ENCODE measurements around the gene MAMDC2. TPM values are rescaled to one million over a fixed set of nuclear protein-coding genes. Genes with fewer than 3 reads are reported as not detected.
A peak's percentile ranks its signal among the peaks of the same experiment; 100 is the strongest.

Gene MAMDC2
- total RNA-seq, 1 experiment from 2014 or later, result 4.6 TPM

GRCh38 chr9:70120834-70121510, 77.3 kb downstream of the MAMDC2 start:
- Histone ChIP-seq H3K14ac (ENCODE audit: insufficient read depth, low read length) (no peak overlapping the region), H2BK5ac (ENCODE audit: insufficient read length, low read length) (no peak overlapping the region), H3K56ac (ENCODE audit: insufficient read length, low read depth, low read length) (no peak overlapping the region), H3K4me1 (ENCODE audit: insufficient read depth, low read length) (peaks cover 3% of the 10 kb centered on the region; the same call in 1 of the 2 replicates), H3K79me2 (ENCODE audit: insufficient read depth, low read length) (no peaks in the 10 kb centered on the region), H3K4me2 (ENCODE audit: insufficient read depth, insufficient read length, low read length) (no peak overlapping the region), H3K18ac (ENCODE audit: insufficient read length, low read depth, low read length) (no peak overlapping the region), H2BK120ac (ENCODE audit: low read depth, low read length, poor library complexity, severe bottlenecking) (no peak overlapping the region), H4K5ac (ENCODE audit: insufficient read length, low read depth, low read length) (no peak overlapping the region), H2AFZ (ENCODE audit: low read length) (no peak overlapping the region), H3K79me1 (ENCODE audit: insufficient read depth, low read depth, low read length, poor library complexity, severe bottlenecking) (no peaks in the 10 kb centered on the region), H2BK20ac (ENCODE audit: low read depth, low read length, poor library complexity, severe bottlenecking) (no peak overlapping the region), H3K4ac (ENCODE audit: low read depth, low read length) (no peak overlapping the region), H3K23ac (ENCODE audit: insufficient read length, low read depth, low read length) (no peak overlapping the region), H3K9me3 (ENCODE audit: control insufficient read depth, low read depth, low read length) (no peaks in the 10 kb centered on the region), H2BK12ac (ENCODE audit: insufficient read length, low read depth, low read length) (no peak overlapping the region), H3K23me2 (ENCODE audit: insufficient read length, low read depth, low read length, poor library complexity, severe bottlenecking) (no peaks in the 10 kb centered on the region), H2AK5ac (ENCODE audit: insufficient read length, low read length) (no peak overlapping the region), H3K27ac (ENCODE audit: insufficient read length, low read depth, low read length) (no peak overlapping the region), H4K8ac (replicated peaks; ENCODE audit: insufficient read length, low read depth, low read length) (no peak overlapping the region), H2BK15ac (ENCODE audit: low read depth, low read length) (no peak overlapping the region), H3K9ac (ENCODE audit: extremely low read depth, insufficient read length, low read length) (no peak overlapping the region), H3K27me3 (ENCODE audit: insufficient read depth, low read length) (no peaks in the 10 kb centered on the region), H4K20me1 (ENCODE audit: control insufficient read depth, insufficient read depth, insufficient read length) (no peaks in the 10 kb centered on the region), H3T11ph (ENCODE audit: low read length) (no peak overlapping the region), H4K91ac (ENCODE audit: insufficient read length, low read depth, low read length) (no peak overlapping the region)
- no peaks in the 10 kb centered on the region for H3K9me3 Mint-ChIP-seq
- TF ChIP-seq CTCF (conservative IDR thresholded peaks at IDR 0.05), result peak; percentile 36; the same call in 2 of the 3 replicates
- no peak overlapping the region for H3K4me3 Mint-ChIP-seq
- no peak for DNase-seq
- no peaks in the 10 kb centered on the region for H3K27me3 Mint-ChIP-seq (ENCODE audit: low read depth)
- H3K27ac Mint-ChIP-seq, result no peak overlapping the region
- peaks cover 22 to 23% of the 10 kb centered on the region in 2 experiments for H3K4me1 Mint-ChIP-seq
- no CpG with 5 or more reads among the region's 5 CpGs for WGBS (ENCODE audit: extremely low coverage, insufficient read length, low lambda C conversion rate)
- H3K36me3 Mint-ChIP-seq (ENCODE audit: insufficient read depth in 1 of 3, low read depth in 3 of 3), result peaks cover 5 to 7% (median 6%) of the 10 kb centered on the region in 3 experiments; a peak in 5 of 7 replicates
